GM12874 (cell line): ENCODE results near the gene KLHL11.

Experiments
- TF ChIP-seq, protein P1 (sequence below): IDR thresholded peaks from 2 replicates; pipeline ENCODE4 v1.5.1; 2011; ENCODE audit warnings: low read depth, mild to moderate bottlenecking, control low read depth, low read length, moderate library complexity; ENCODE audit not compliant: insufficient read depth

KLHL11 gene

DNA sequence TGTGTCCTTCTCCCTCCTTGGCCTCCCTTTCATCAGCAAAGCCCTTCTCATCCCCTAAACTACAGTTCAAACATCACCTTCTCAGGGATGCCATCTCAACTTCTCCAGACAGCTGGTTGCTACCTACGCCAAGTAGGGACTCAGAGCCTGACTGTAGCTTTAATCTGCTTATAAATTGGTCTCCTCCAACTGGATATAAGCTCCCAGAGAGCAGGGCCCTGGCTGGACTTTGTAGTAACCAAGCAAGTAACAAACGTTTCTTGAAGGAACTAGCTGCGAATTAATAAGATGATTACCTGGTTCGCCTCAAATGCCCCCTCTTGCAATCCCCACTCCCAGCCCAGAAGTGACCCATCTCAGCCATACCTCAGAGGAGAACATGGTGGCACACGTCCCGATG lies 17.5 kb upstream of the KLHL11 start:
- TF ChIP-seq, protein P1, sequence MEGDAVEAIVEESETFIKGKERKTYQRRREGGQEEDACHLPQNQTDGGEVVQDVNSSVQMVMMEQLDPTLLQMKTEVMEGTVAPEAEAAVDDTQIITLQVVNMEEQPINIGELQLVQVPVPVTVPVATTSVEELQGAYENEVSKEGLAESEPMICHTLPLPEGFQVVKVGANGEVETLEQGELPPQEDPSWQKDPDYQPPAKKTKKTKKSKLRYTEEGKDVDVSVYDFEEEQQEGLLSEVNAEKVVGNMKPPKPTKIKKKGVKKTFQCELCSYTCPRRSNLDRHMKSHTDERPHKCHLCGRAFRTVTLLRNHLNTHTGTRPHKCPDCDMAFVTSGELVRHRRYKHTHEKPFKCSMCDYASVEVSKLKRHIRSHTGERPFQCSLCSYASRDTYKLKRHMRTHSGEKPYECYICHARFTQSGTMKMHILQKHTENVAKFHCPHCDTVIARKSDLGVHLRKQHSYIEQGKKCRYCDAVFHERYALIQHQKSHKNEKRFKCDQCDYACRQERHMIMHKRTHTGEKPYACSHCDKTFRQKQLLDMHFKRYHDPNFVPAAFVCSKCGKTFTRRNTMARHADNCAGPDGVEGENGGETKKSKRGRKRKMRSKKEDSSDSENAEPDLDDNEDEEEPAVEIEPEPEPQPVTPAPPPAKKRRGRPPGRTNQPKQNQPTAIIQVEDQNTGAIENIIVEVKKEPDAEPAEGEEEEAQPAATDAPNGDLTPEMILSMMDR, result no peak

DNA sequence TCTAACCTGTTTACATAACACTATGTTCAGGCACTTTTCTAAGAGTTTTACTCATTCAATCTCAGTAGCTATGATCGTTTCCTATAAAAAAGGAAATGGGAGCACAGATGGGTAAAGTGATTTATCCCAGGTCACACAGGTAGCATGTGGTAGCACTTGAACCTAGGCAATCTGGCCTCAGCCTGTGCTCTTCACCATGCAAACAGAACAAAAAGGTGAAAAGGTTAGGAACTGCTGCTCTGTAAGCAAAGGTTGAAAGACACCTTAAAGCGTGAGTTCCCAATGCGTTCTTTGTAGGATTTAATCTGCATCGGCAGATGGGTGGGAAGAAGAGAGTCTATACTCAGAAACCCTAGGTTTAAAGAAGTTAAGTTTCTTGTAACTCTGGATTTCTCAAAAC lies 14.9 kb upstream of the KLHL11 start:
- TF ChIP-seq, protein P1, result no peak

GRCh38 chr17:41873559-41874292 lies 8.5 kb upstream of the KLHL11 start:
- TF ChIP-seq, protein P1, result no peak

DNA sequence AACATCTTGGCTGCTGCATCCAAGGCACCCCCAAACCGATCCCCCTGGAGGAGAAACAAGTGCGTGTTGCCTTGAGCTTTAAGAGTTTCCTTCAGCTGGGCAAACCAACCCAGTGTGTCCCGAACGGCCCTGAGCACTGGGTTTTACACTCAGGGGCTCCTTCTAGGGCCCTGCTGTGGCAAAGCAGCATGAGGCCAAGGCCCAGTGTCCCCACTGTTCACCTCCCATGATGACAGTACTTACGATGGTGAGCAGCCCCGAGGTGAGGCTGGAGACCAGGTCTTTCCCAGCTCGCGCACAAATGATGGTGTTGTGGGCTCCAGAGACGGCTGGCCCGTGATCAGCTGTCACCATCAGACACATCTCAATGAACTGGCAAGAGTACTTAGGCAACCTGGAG lies 6.6 kb upstream of the KLHL11 start:
- TF ChIP-seq, protein P1, result no peak

GRCh38 chr17:41870627-41871026 lies 5.4 kb upstream of the KLHL11 start:
- TF ChIP-seq, protein P1, result no peak

GRCh38 chr17:41870097-41870496 lies 4.9 kb upstream of the KLHL11 start:
- TF ChIP-seq, protein P1, result no peak

GRCh38 chr17:41869426-41869825 lies 4.2 kb upstream of the KLHL11 start:
- TF ChIP-seq, protein P1, result no peak
